ENCODE data around the gene TNIK. TPM values are rescaled to one million over a fixed set of nuclear protein-coding genes. Genes with fewer than 3 reads are reported as not detected.

Gene TNIK
- total and polyA plus RNA-seq, 10 of the 15 experiments (the other 5 are each of a cell fraction or from before 2014, with no cell fraction given), result 13.9 to 74.3 (median 48.2) TPM

DNA sequence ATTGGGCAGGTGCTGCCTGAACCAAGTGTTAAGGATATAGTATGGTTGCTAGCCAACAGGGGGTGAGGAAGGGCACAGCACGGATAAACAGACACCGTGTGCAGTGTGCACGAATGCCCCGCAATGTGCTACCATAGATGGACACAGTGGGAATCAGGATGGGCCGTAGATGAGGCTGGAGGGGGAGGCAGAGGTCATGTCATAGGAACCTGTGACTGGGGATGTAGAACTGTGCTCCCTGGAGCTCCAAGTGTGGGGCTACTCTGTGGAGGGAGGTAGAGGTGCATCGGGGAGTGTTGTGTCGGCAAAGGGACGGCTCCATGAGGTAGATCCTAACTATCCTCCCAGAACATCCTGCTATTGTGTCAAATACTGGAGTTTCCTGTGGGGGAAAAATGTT is 102.5 kb downstream of the TNIK start:
- Histone ChIP-seq H3K4me3 (no peak overlapping the region), H2AFZ (ENCODE audit: control insufficient read depth, low read depth, low read length) (no peak overlapping the region), H3K4me2 (ENCODE audit: control insufficient read depth, insufficient read depth) (no peak overlapping the region), H3K4me1 (ENCODE audit: control insufficient read depth, insufficient read depth, low read length) (peaks cover 44% of the 10 kb centered on the region), H3K9me3 (replicated peaks; ENCODE audit: control insufficient read depth, insufficient read depth, low read length) (peaks cover 2% of the 10 kb centered on the region; the same call in 2 of the 3 replicates), H3K27me3 (replicated peaks in 1 of 2; ENCODE audit: control insufficient read depth in 2 of 2, insufficient read depth in 2 of 2, low read length in 1 of 2) (no peaks in the 10 kb centered on the region), H3K79me2 (ENCODE audit: control insufficient read depth, insufficient read depth, low read length) (peaks cover 92% of the 10 kb centered on the region), H3K9ac (ENCODE audit: control insufficient read depth, insufficient read depth, low read length) (no peak overlapping the region; the same call in 1 of the 2 replicates), H3K36me3 (ENCODE audit: control insufficient read depth in 2 of 2, insufficient read depth in 2 of 2, low read length in 1 of 2) (peaks cover 0 to 15% of the 10 kb centered on the region in 2 experiments; a peak in 1 of 4 replicates), H3K27ac (ENCODE audit: control insufficient read depth, insufficient read depth) (no peak overlapping the region; the same call in 1 of the 2 replicates), H4K20me1 (ENCODE audit: control insufficient read depth, insufficient read depth) (no peaks in the 10 kb centered on the region)
- ChIA-PET SMC1A (ENCODE audit: uncharacterized antibody, unreplicated experiment) (interaction anchor here (0.7 to 3.0 kb wide), 5 partner anchors 9 to 66 kb away, joined by 3 to 24 read pairs (median 6); no protein-coding TSS in a partner anchor), RAD21 (ENCODE audit: unreplicated experiment) (interaction anchor here (4.2 kb wide), 1 partner anchor 9 kb away, joined by 28 read pairs; no protein-coding TSS in a partner anchor), POLR2A (interaction anchor here (0.7 to 1.1 kb wide), 3 partner anchors 10 to 114 kb away, joined by 3 to 8 read pairs (median 4); no protein-coding TSS in a partner anchor), CTCF (interaction anchor here (1.0 to 1.3 kb wide), 2 partner anchors 9 to 19 kb away, joined by 3 to 4 read pairs; no protein-coding TSS in a partner anchor)
- in situ Hi-C loops (cut with MboI), result no loop called here
- ATAC-seq (no peak), DNase-seq (ENCODE audit: low read depth, low spot score) (no peak), FAIRE-seq (no peak)
- BruUV-seq (replicated peaks), result no TSS peak
- TF ChIP-seq BHLHE40 (IDR thresholded peaks at IDR 0.05; ENCODE audit: borderline replicate concordance in 1 of 2, low read depth in 2 of 2, low read length in 1 of 2) (no peak), ZNF384 (IDR thresholded peaks at IDR 0.05; ENCODE audit: borderline replicate concordance, low read depth, low read length) (no peak), TCF3 (IDR thresholded peaks at IDR 0.05; ENCODE audit: borderline replicate concordance, insufficient read depth, low read depth, low read length) (no peak), TCF7 (IDR thresholded peaks at IDR 0.05; ENCODE audit: borderline replicate concordance) (no peak), ZNF24 (IDR thresholded peaks at IDR 0.05) (no peak), NFYA (IDR thresholded peaks at IDR 0.05; ENCODE audit: borderline replicate concordance, low read depth, low read length) (no peak), JUND (IDR thresholded peaks at IDR 0.05; ENCODE audit: low read depth, low read length) (no peak), RFX5 (IDR thresholded peaks at IDR 0.05; ENCODE audit: low read depth, low read length) (no peak), CREB1 (IDR thresholded peaks at IDR 0.05; ENCODE audit: low read depth) (no peak), SMAD5 (IDR thresholded peaks at IDR 0.05; ENCODE audit: low read depth) (no peak), ZBED1 (IDR thresholded peaks at IDR 0.05; ENCODE audit: borderline replicate concordance) (no peak), SMC3 (IDR thresholded peaks at IDR 0.05; ENCODE audit: borderline replicate concordance, low read length) (no peak), KAT2A (conservative IDR thresholded peaks at IDR 0.05; ENCODE audit: control insufficient read depth, low read depth, low read length) (no peak), HDAC2 (IDR thresholded peaks at IDR 0.05) (no peak), TCF12 (IDR thresholded peaks at IDR 0.05; ENCODE audit: low read depth, low read length) (no peak), YY1 (IDR thresholded peaks at IDR 0.05; ENCODE audit: low read depth, low read length) (no peak)
- TF ChIP-seq, protein P1, sequence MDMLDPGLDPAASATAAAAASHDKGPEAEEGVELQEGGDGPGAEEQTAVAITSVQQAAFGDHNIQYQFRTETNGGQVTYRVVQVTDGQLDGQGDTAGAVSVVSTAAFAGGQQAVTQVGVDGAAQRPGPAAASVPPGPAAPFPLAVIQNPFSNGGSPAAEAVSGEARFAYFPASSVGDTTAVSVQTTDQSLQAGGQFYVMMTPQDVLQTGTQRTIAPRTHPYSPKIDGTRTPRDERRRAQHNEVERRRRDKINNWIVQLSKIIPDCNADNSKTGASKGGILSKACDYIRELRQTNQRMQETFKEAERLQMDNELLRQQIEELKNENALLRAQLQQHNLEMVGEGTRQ (IDR thresholded peaks at IDR 0.05; ENCODE audit: borderline replicate concordance, low read depth, low read length), result no peak
- intact Hi-C loops (cut with micrococcal nuclease; ENCODE audit: unreplicated experiment), result loop anchor here (10.0 kb wide), 1 partner anchor 447 kb away; no protein-coding TSS in a partner anchor
- 98% methylated on average over 8 of the region's 8 CpGs for WGBS (ENCODE audit: insufficient coverage, insufficient replicate concordance, low lambda C conversion rate, missing lambda C conversion rate)

All from GM12878 (cell line).